DMS79 treated with DMSO at 0.1 percent for 48 hours (cell line): ENCODE results near the gene AUH.
"Not testable (repeated sequence)": the region's sequence is repeated elsewhere in the genome, so short reads cannot be mapped to it uniquely, and the experiment has no call there.

Experiments used
- DNase-seq: peaks from one replicate; lab custom pipeline; 2025; lab: John Stamatoyannopoulos, UW

AUH gene

DNA sequence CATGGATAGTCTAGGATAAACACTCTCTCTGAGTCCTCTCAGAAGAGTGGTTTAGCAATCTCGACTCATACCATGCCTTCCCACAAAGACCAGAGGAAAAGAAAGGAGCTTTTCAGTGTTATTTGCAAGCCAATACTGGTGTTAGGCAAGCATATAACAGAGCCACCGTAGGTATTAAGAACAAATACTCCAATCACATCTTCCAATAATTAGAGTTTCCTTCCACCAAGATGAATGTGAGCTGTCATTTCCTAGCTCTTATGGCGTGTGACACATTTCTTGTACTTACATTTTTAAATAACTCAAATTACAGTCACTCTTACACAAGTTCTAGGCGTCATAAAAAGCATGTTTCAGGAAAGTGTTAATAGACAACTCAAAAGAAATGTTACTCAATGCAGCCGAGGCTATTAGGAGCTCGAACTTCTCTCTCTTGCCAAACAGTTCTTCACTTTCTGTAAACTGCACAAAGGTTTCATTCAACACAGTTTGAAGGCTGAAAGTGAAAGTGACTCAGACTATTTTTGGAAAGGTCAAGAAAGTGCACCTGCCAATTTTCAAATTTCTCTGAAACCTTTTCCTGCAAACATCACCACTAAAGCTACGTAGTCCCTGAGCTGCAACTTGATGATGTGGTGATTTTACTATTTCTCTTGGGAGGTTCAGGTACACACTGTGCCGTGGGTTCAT is 153.8 kb downstream of the AUH start:
- DNase-seq, result no peak

DNA sequence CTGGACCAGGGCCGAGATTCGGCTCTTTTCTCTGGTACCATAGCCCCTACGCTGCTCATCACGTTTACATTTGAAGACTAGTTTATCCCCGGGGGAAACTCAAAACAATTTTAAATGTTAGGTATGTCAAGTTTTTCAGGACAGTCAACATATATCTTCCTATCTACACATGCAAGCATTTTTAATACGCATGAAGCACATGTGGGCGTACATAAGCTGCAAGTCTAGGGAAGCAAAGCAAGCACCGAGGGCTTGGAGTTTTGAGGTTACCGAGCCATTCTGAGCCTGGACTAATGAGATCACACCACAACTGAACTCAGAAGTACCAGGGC is 154.4 kb downstream of the AUH start:
- no peak for DNase-seq

GRCh38 chr9:91206806-91207205 is 154.9 kb downstream of the AUH start:
- DNase-seq, result no peak

DNA sequence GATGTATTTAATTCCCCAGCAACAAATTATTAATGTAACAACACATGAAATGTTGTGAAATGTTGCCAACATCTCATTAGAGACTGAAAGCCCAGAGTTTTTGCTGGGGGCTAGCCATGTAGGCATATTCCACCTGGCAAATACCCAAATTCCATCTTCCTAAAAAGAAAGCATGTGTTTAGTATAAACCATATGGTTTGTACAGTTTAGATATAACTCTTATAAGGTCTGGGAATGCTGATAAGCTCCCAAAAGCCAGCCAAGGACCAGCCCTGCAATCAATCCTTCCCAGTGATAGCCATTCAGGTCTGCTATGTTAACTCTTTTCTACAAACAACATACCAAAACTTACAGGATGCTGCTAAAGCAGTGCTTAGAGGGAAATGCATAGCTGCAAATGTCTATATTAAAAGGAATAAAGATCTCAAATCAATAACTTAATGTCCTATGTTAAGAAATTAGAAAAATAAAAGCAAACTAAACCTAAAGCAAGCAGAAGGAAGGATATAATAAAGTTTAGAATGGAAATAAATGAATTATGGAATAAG is 158.9 kb downstream of the AUH start:
- no peak for DNase-seq

DNA sequence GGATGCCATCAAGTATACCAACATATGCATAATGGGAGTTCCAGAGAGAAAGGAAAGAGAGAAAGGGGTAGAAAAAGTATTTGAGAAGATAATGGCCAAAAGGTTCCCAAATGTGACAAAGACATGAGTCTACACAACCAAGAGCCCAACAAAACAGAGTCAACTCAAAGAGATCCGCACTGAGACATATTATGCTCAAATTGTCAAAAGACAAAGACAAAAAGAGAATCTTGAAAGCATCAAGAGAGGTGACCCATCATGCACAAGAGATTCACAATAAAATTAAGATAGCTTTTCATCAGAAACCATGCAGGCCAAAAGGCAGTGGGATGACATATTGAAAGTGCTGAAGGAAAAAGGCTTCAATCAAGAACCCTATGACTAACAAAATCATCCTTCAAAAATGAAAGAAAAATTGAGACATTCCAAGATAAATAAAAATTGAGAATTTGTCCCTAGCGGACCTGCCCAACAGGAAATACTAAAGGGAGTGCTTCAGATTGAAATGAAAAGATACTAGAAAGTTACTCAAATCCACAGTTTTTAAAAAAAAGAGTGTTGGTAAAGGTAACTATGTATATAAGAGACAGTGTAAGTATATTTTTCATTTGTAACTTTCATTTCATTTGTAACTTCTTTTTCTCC is 160.9 kb downstream of the AUH start:
- DNase-seq, result no peak

- DNase-seq, result no peak
Measured at GRCh38 chr9:91199739-91200497, 161.8 kb downstream of the AUH start.

- not testable (repeated sequence) for DNase-seq
Measured at GRCh38 chr9:91198881-91199280, 162.8 kb downstream of the AUH start.

GRCh38 chr9:91198405-91198804 is 163.3 kb downstream of the AUH start:
- DNase-seq, result no peak

DNA sequence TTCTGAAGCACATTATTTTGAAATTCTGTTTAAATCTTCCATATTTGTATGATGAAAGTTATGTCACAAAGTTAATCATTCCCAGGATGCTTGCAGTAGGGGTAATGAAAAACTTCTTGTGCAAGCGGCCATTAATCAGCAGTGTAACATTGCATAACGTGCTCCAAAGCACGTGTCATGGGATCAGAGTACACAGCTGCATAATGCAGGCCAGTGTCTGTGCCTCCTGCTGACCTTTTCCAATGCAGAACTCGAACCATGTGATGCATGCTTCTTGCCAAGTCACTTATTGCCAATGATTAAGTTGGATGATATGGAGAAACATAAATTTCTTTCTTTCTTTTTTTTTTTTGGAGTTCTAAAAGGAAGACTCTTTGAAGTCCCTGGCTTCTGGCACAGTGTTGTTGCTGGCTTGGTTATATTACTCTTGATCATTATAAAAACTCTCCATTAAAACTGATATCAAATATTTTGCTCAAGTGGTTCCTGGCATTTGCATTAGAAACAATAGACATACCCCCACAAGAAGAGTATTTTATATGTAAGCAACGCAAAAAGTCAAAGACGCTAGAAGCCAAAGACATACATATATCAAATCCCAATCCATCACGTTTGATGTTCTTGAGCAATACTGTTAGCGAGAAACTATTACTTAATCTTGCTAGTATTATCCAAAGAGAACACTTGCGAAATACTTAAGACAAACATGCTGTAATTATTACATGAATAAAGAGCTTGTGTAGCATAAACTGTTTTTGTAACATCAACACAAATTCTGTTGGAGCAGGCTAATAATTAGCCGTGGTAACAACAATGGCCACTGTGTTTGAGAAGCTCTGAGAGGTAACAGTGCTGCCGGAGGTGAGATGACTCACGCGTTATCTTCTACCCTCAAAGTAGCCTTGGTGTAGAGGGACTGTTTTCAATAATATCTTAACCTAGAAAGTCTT is 164.2 kb downstream of the AUH start:
- DNase-seq, result no peak

- no peak for DNase-seq
Measured at GRCh38 chr9:91196103-91196950, 165.4 kb downstream of the AUH start.

DNA sequence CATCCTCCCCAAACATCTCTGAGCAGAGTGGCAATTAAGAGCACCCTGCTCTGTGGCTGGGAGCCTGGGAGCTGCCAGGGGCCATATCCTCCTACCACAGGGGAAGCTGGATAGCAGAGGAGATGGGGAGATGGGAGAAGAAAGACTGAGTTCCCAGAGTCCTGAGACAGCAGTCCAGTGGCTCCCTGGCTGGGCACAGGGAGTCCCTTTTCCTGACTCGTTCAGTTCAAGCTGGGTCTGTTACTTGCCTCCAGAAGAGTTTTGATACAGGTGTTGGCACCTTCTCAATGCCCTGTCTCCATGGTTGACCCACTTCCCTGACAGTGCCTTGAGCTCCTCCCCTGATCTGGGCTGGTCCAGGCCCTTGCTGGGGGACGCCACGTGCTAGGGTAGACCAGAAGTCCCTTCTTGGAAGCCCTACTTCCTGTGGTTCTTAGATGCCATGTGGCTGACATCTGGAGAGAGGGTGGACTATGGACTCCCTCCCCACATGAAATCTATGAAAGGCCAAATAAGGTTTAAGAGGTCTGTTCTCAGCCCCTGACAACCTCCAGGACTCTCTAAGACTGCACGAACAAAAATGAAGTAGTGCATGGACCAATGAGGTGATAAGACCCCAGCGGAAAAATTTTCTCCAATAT is 166.2 kb downstream of the AUH start:
- DNase-seq, result no peak

DNA sequence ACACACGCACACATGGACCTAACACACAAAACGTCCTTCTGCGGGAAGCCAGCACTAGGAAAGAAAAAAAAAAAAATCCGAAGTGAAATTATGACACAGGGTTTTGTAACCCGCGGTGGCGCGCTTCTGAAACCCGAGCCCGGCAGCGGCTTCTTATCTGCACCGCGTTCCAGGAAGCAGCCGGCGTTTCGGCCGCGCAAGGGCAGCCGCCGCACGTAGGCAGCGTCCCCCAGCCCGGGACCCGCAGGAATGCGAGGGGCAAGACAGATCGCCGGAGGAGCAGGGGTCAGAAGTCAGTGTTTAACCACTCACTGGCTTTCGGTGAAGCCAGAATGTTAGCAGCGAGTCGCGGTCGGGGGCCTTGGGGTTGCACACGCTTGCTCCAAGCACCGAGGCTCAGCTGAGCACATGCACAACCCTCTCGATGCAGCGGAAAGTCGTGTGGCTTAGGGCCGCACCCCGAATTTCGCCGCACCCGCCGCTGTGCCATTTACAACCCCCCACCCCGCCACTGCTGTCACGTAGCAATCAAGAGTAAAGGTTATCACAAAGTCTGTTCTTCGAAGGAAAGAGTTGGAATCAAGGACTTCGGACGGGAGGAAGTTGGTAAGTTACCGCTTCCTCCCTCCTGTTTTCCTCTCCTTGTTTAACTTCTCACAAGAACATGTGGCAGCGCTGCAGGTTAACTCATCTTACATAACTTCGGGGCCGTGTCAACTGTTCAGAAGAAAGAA is 167.9 kb downstream of the AUH start:
- peak; percentile 22 for DNase-seq

- peak; percentile 38 for DNase-seq
Measured at GRCh38 chr9:91193087-91193657, 168.5 kb downstream of the AUH start.

GRCh38 chr9:91192381-91193086 is 169.2 kb downstream of the AUH start:
- DNase-seq, result peak; percentile 54

DNA sequence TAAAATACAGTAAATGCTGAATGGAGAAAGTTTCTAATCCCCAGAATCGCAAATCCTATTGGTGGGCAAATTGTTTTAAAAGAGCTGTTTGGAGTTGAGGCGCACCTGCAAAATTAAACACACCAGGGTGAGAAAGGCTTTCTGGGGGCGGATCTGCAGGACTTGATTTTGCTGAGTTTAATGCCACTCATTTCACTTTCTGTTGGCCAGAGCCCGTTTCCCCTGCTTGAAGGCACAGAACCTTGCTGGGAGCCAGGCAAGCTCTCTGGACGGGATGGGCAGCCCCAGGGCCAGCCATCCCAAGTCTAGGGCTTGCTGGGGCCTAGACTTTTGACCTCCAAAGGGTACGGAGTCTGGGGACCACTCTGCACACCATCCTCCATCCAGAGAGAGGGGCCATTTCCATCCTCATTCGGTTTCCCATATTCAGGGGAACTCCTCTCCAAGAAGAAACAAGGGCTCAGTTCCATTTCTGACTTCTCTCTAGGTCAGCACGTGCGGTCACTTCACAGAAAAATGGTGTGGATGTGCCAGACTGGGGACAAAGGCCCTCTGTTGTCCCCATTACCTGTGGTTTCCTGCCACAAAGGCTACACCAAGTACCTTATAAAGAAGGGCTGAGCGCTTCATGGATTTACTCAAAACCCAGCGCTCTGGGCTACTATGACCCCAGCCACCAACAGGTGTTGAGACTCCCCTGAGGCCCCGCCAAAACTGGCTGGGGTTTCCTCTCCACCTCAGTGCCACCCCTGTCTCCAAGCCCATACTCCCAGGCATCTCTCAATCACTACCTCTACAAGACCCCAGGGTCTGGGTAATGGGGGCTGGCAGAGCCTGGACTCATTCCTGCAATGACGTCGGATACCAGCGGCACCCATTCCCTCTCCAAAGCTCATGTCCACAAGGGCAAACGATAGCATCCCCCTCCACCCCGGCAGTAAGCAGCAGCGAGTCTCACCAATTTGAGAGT is 170.0 kb downstream of the AUH start:
- no peak for DNase-seq

DNA sequence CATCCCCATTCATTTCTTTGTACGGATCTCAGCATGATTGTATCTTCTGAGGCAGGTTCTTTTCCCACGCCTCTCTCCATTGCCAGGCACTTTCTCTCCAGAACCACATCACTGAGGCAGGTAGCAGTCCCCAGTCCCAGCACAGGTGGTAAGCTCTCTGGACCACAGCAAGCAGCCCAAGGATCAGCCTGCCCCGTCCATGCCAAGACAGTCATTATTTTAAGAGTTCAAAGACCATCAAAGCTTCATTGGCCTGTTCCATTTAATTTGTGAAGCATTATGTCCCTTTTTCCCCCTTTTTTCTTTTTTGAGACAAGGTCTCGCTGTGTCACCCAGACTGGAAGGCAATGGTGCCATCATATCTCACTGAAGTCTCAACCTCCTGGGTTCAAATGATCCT is 171.7 kb downstream of the AUH start:
- no peak for DNase-seq
